OCI-LY7 (cell line): ENCODE measurements around the gene BEND3. TPM values are rescaled to one million over a fixed set of nuclear protein-coding genes. Genes with fewer than 3 reads are reported as not detected.
A peak's percentile ranks its signal among the peaks of the same experiment; 100 is the strongest.
"Not testable (repeated sequence)": the region's sequence is repeated elsewhere in the genome, so short reads cannot be mapped to it uniquely, and the experiment has no call there.

Experiments
- BruUV-seq: library from RNA; stranded (reverse); fragments of 400-500 nt; replicated peaks from 2 replicates; lab custom pipeline; 2021; lab: Mats Ljungman, UMichigan
- CTCF ChIA-PET: fragments of 300-600 bp; sonication (Branson Sonifier 250); formaldehyde crosslinking; loops from one replicate; lab custom pipeline; 2022; ENCODE audit warnings: antibody characterized with exemption; ENCODE audit not compliant: unreplicated experiment; lab: Charles Lee
- POLR2A ChIA-PET: fragments of 300-600 bp; sonication (Branson Sonifier 250); formaldehyde crosslinking; loops from one replicate; lab custom pipeline; 2022; ENCODE audit warnings: antibody characterized with exemption; lab: Charles Lee
- DNase-seq: peaks from one replicate; pipeline ENCODE4 v3.0.0-alpha.2; 2015; ENCODE audit warnings: low spot score
- H2AFZ ChIP-seq: fragments of 200-600 bp; sonication (generic), shearing (Covaris generic); 2 replicates; pipeline ENCODE4 v1.6.1; 2014; ENCODE audit warnings: mild to moderate bottlenecking, antibody characterized with exemption, low read length, moderate library complexity
- H3K27ac ChIP-seq: fragments of 200-600 bp; sonication (generic); 2 replicates; pipeline ENCODE4 v1.5.1; 2014; ENCODE audit warnings: mixed run types, low read depth, mild to moderate bottlenecking, moderate library complexity, low read length, inconsistent platforms; ENCODE audit not compliant: poor library complexity, severe bottlenecking
- H3K36me3 ChIP-seq: fragments of 200-600 bp; sonication (generic); 2 replicates; pipeline ENCODE4 v1.6.1; 2014; ENCODE audit warnings: mild to moderate bottlenecking, antibody characterized with exemption, low read length, moderate library complexity, mixed read lengths; ENCODE audit not compliant: insufficient read depth
- H3K4me1 ChIP-seq: fragments of 200-600 bp; sonication (generic); 2 replicates; pipeline ENCODE4 v1.5.1; 2014; ENCODE audit warnings: mild to moderate bottlenecking, low read length; ENCODE audit not compliant: insufficient read depth, poor library complexity, severe bottlenecking
- H3K4me2 ChIP-seq: fragments of 200-600 bp; sonication (generic); 2 replicates; pipeline ENCODE4 v1.6.1; 2014; ENCODE audit warnings: mild to moderate bottlenecking, low read length
- H3K4me3 ChIP-seq: fragments of 200-600 bp; sonication (generic); 2 replicates; pipeline ENCODE4 v1.5.1; 2014; ENCODE audit warnings: mild to moderate bottlenecking, low read depth, low read length; ENCODE audit not compliant: poor library complexity, severe bottlenecking
- H3K79me2 ChIP-seq: fragments of 200-600 bp; sonication (generic); 2 replicates; pipeline ENCODE4 v1.6.1; 2016; ENCODE audit warnings: low read depth, mild to moderate bottlenecking, low read length, moderate library complexity, mixed read lengths; ENCODE audit not compliant: insufficient read depth
- H3K9me2 ChIP-seq: fragments of 200-600 bp; sonication (generic); 2 replicates; pipeline ENCODE4 v1.6.1; 2016; ENCODE audit warnings: mild to moderate bottlenecking, low read length, mixed read lengths; ENCODE audit not compliant: insufficient read depth
- H3K9me3 ChIP-seq: fragments of 200-600 bp; sonication (generic); 2 replicates; pipeline ENCODE4 v1.6.1; 2014; ENCODE audit warnings: mild to moderate bottlenecking, mixed run types, low read length, mixed read lengths
- H4K20me1 ChIP-seq: fragments of 200-600 bp; sonication (generic); 2 replicates; pipeline ENCODE4 v1.6.1; 2014; ENCODE audit warnings: mild to moderate bottlenecking, antibody characterized with exemption, low read length, moderate library complexity, mixed read lengths; ENCODE audit not compliant: insufficient read depth
- EZH2phosphoT487 ChIP-seq: fragments of 200-600 bp; sonication (generic); IDR thresholded peaks from 2 replicates; pipeline ENCODE4 v1.6.1; 2018; ENCODE audit warnings: low read depth, borderline replicate concordance, mild to moderate bottlenecking, mixed run types, antibody characterized with exemption, low read length, moderate library complexity, mixed read lengths
- intact Hi-C: fragments of 100-400 bp; cut with micrococcal nuclease; formaldehyde crosslinking; loops from one replicate; pipeline ENCODE4 v1.10.0; 2022; ENCODE audit not compliant: unreplicated experiment
- total RNA-seq, 2 experiments: library from RNA; depleted of rRNA in 1 of 2; stranded (reverse); fragments of >200 nt in 1 of 2; shearing (Covaris generic) in 1 of 2; gene quantifications; 2 replicates each; pipeline ENCODE4 v1.2.3, GENCODE V29; 2014 to 2022
- TF ChIP-seq, protein P1 (sequence below): fragments of 200-600 bp; sonication (generic); conservative IDR thresholded peaks from 2 replicates; pipeline ENCODE4 v1.5.1; 2014; ENCODE audit warnings: mild to moderate bottlenecking, antibody characterized with exemption, low read length, moderate library complexity, mixed read lengths

The BEND3 gene
- total RNA-seq, 2 experiments from 2014 or later: 11.7 to 14.3 TPM

DNA sequence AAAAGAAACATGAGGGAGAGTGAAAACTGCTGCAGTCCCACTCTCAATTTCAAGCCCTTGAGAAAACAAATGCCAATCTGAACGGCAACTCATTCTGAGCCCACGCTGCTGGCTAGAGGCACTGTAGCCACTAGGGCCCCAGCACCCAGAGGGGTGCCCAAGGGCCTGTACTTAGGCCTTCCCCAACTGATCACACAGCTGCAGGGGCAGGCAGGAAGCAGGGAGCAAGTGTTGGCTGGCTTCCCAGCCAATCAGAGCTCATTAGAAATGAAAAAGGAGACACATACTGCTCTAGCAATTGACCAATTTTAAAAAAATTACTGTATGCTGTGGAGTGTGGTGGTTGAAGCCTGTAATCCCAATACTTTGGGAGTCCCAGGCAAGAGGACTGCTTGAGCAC lies 3.7 kb upstream of the BEND3 start:
- ChIA-PET POLR2A (interaction anchor here (0.5 to 2.7 kb wide), 17 partner anchors 9 to 1576 kb away, joined by 3 to 16 read pairs (median 4); no protein-coding TSS in a partner anchor), CTCF (no interaction called here)
- no peaks in the 10 kb centered on the region; the same call in 1 of the 2 replicates for H3K79me2 ChIP-seq
- peak overlapping the region; percentile 71 for H3K4me3 ChIP-seq
- no TSS peak for BruUV-seq
- no peaks in the 10 kb centered on the region for H3K36me3 ChIP-seq
- peak; percentile 87 for DNase-seq
- intact Hi-C loops: loop anchor here (5.0 to 10.0 kb wide), 8 partner anchors 338 to 954 kb away; partner anchors contain the start of genes PDSS2, QRSL1, RTN4IP1 and SEC63
- peak overlapping the region; percentile 99 for H3K4me2 ChIP-seq
- H3K4me1 ChIP-seq: peaks cover 57% of the 10 kb centered on the region
- H2AFZ ChIP-seq: peak overlapping the region; percentile 91; the same call in 1 of the 2 replicates
- no peaks in the 10 kb centered on the region for H4K20me1 ChIP-seq
- TF ChIP-seq, protein P1, sequence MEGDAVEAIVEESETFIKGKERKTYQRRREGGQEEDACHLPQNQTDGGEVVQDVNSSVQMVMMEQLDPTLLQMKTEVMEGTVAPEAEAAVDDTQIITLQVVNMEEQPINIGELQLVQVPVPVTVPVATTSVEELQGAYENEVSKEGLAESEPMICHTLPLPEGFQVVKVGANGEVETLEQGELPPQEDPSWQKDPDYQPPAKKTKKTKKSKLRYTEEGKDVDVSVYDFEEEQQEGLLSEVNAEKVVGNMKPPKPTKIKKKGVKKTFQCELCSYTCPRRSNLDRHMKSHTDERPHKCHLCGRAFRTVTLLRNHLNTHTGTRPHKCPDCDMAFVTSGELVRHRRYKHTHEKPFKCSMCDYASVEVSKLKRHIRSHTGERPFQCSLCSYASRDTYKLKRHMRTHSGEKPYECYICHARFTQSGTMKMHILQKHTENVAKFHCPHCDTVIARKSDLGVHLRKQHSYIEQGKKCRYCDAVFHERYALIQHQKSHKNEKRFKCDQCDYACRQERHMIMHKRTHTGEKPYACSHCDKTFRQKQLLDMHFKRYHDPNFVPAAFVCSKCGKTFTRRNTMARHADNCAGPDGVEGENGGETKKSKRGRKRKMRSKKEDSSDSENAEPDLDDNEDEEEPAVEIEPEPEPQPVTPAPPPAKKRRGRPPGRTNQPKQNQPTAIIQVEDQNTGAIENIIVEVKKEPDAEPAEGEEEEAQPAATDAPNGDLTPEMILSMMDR: 0 out of 2 replicates have a peak, but pooled peaks have one; percentile 16
- TF ChIP-seq EZH2phosphoT487: no peak
- no peaks in the 10 kb centered on the region for H3K9me3 ChIP-seq
- H3K27ac ChIP-seq: peak overlapping the region; percentile 99
- H3K9me2 ChIP-seq: no peaks in the 10 kb centered on the region

DNA sequence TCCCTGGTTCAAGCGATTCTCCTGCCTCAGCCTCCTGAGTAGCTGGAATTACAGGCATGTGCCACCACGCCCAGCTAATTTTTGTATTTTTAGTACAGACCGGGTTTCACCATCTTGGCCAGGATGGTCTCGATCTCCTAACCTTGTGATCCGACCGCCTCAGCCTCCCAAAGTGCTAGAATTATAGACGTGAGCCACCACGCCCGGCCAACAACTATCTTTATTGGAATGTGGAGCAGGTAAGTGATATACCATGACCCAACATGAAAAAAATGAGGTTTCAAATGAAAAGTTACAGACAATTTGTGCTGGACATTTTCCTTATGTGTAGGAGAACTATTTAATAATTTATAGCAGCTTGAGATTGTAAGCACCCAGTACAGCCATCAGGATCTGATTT lies 3.2 kb upstream of the BEND3 start:
- POLR2A ChIA-PET: interaction anchor here (0.6 to 2.7 kb wide), 14 partner anchors 8 to 1373 kb away, joined by 3 to 16 read pairs (median 4); no protein-coding TSS in a partner anchor
- H3K4me3 ChIP-seq: peak overlapping the region; percentile 71
- intact Hi-C loops: loop anchor here (5.0 to 10.0 kb wide), 8 partner anchors 339 to 954 kb away; partner anchors contain the start of genes PDSS2, QRSL1, RTN4IP1 and SEC63
- H3K9me3 ChIP-seq, BruUV-seq, H3K79me2 ChIP-seq, H3K9me2 ChIP-seq, H3K36me3 ChIP-seq, CTCF ChIA-PET, DNase-seq, H4K20me1 ChIP-seq: not testable (repeated sequence)
- peaks cover 61% of the 10 kb centered on the region for H3K4me1 ChIP-seq
- H3K27ac ChIP-seq: peak overlapping the region; percentile 99
- H3K4me2 ChIP-seq: peak overlapping the region; percentile 99
- H2AFZ ChIP-seq: peak overlapping the region; percentile 91; the same call in 1 of the 2 replicates

- ChIA-PET CTCF (no interaction called here), POLR2A (interaction anchor here (1.0 to 1.9 kb wide), 5 partner anchors 8 to 541 kb away, joined by 3 to 12 read pairs (median 5); no protein-coding TSS in a partner anchor)
- Histone ChIP-seq H3K4me1 (peaks cover 55% of the 10 kb centered on the region), H3K9me2 (no peaks in the 10 kb centered on the region), H3K27ac (peak overlapping the region; percentile 99), H2AFZ (peak overlapping the region; percentile 91; the same call in 1 of the 2 replicates), H3K36me3 (peaks cover 5% of the 10 kb centered on the region), H3K9me3 (no peaks in the 10 kb centered on the region), H3K4me3 (peak overlapping the region; percentile 71), H3K79me2 (peaks cover 20% of the 10 kb centered on the region; the same call in 1 of the 2 replicates), H4K20me1 (no peaks in the 10 kb centered on the region), H3K4me2 (peak overlapping the region; percentile 99)
- no peak for TF ChIP-seq EZH2phosphoT487
- TF ChIP-seq, protein P1: no peak
- intact Hi-C loops: loop anchor here (1.0 to 10.0 kb wide), 9 partner anchors 340 to 952 kb away; partner anchors contain the start of genes PDSS2, QRSL1, RTN4IP1 and SEC63
- TSS peak; percentile 95 for BruUV-seq
- no peak for DNase-seq
These were observed 1.6 kb upstream of the BEND3 start for GRCh38 chr6:107116931-107117330.
